Common myeloid progenitor, CD34-positive (primary cell): Measurements from ENCODE around the gene CDC42BPA.
A peak's percentile ranks its signal among the peaks of the same experiment; 100 is the strongest.
"Not testable (repeated sequence)": the region's sequence is repeated elsewhere in the genome, so short reads cannot be mapped to it uniquely, and the experiment has no call there.

Experiments used
- CTCF ChIA-PET: fragments of 350-600 bp; sonication (Branson Sonifier 250); formaldehyde crosslinking; loops from one replicate; lab custom pipeline; 2021; ENCODE audit warnings: antibody characterized with exemption; lab: Charles Lee
- POLR2A ChIA-PET: fragments of 350-600 bp; sonication (Branson Sonifier 250); formaldehyde crosslinking; loops from one replicate; lab custom pipeline; 2021; ENCODE audit warnings: antibody characterized with exemption; lab: Charles Lee
- DNase-seq, 3 donors: peaks; one replicate each; pipeline versions ENCODE4 v3.0.0 to v3.0.0-alpha.2; 2013
- H3K27ac ChIP-seq, 2 experiments: 1 replicate in 1 of 2; 2 replicates in 1 of 2; pipeline ENCODE4 v1.7.0; 2013; ENCODE audit warnings: inconsistent platforms in 2 of 2, low read length in 2 of 2, mild to moderate bottlenecking in 2 of 2, low read depth in 1 of 2, moderate library complexity in 1 of 2; ENCODE audit not compliant: severe bottlenecking in 2 of 2, insufficient read depth in 1 of 2, poor library complexity in 1 of 2
- H3K27me3 ChIP-seq, 5 experiments: replicated peaks in 2 of 5; 1 replicate in 3 of 5; 2 replicates in 2 of 5; pipeline versions ENCODE4 v1.6.1 to v1.7.0; 2013; ENCODE audit warnings: low read length in 4 of 5, mild to moderate bottlenecking in 2 of 5, moderate library complexity in 2 of 5, inconsistent platforms in 1 of 5; ENCODE audit not compliant: insufficient read depth in 5 of 5, control insufficient read depth in 4 of 5
- H3K36me3 ChIP-seq, 4 experiments: 1 replicate in 2 of 4; 2 replicates in 2 of 4; pipeline versions ENCODE4 v1.6.1 to v1.7.0; 2013; ENCODE audit warnings: low read length in 3 of 4, control low read depth in 1 of 4, mild to moderate bottlenecking in 1 of 4; ENCODE audit not compliant: control insufficient read depth in 4 of 4, insufficient read depth in 4 of 4
- H3K4me1 ChIP-seq, 4 experiments: 1 replicate in 3 of 4; 2 replicates in 1 of 4; pipeline versions ENCODE4 v1.6.1 to v1.7.1; 2013; ENCODE audit warnings: low read length in 3 of 4, mild to moderate bottlenecking in 3 of 4, control low read depth in 1 of 4, inconsistent platforms in 1 of 4, moderate library complexity in 1 of 4; ENCODE audit not compliant: control insufficient read depth in 4 of 4, insufficient read depth in 4 of 4; ENCODE audit errors: control extremely low read depth in 1 of 4
- H3K4me3 ChIP-seq, 7 experiments: 1 replicate in 4 of 7; 2 replicates in 3 of 7; pipeline versions ENCODE4 v1.5.1 to v1.7.0; 2013; ENCODE audit warnings: mild to moderate bottlenecking in 7 of 7, low read length in 6 of 7, moderate library complexity in 6 of 7, inconsistent platforms in 2 of 7, low read depth in 2 of 7, control low read depth in 1 of 7; ENCODE audit not compliant: insufficient read depth in 4 of 7, control insufficient read depth in 1 of 7; ENCODE audit errors: extremely low read depth in 1 of 7
- H3K9me3 ChIP-seq, 5 experiments: 1 replicate in 4 of 5; 2 replicates in 1 of 5; pipeline versions ENCODE4 v1.6.1 to v1.7.1; 2013; ENCODE audit warnings: low read length in 4 of 5, mild to moderate bottlenecking in 2 of 5, inconsistent platforms in 1 of 5, low read depth in 1 of 5, moderate library complexity in 1 of 5; ENCODE audit not compliant: control insufficient read depth in 4 of 5, insufficient read depth in 2 of 5; ENCODE audit errors: control extremely low read depth in 1 of 5
- WGBS: methylation state at CpG from one replicate; pipeline ENCODE4 v1.1.5; 2013; ENCODE audit not compliant: insufficient coverage; 5-methylcytosine and 5-hydroxymethylcytosine counted together

The CDC42BPA gene

DNA sequence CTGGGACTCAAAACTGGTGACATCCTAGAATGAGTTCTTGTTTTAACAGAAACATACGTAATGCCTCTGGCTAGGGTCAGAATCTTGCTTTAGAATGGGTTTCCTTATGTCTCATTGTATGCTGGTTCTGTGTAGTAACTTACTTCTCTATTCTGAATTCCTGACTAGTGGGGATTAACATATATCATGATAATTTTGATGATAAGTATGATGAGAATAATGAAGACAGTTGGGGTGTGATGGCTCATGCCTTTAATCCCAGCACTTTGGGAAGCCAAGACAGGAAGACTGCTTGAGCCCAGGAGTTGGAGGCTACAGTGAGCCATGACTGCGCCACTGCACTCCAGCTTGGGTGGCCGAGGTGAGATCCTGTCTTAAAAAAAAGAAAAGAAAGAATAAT is 31.7 kb upstream of the CDC42BPA start:
- POLR2A ChIA-PET, result no interaction called here
- Histone ChIP-seq H3K27ac (no peak overlapping the region), H3K27me3 (peaks cover 0 to 3% (median 0%) of the 10 kb centered on the region in 5 experiments), H3K4me1 (no peaks in the 10 kb centered on the region), H3K9me3 (no peaks in the 10 kb centered on the region), H3K36me3 (no peaks in the 10 kb centered on the region), H3K4me3 (no peak overlapping the region)
- 100% methylated on average over 3 of the region's 3 CpGs for WGBS
- CTCF ChIA-PET, result interaction anchor here (0.9 kb wide), 1 partner anchor 85 kb away, joined by 3 read pairs; no protein-coding TSS in a partner anchor
- DNase-seq, result no peak

DNA sequence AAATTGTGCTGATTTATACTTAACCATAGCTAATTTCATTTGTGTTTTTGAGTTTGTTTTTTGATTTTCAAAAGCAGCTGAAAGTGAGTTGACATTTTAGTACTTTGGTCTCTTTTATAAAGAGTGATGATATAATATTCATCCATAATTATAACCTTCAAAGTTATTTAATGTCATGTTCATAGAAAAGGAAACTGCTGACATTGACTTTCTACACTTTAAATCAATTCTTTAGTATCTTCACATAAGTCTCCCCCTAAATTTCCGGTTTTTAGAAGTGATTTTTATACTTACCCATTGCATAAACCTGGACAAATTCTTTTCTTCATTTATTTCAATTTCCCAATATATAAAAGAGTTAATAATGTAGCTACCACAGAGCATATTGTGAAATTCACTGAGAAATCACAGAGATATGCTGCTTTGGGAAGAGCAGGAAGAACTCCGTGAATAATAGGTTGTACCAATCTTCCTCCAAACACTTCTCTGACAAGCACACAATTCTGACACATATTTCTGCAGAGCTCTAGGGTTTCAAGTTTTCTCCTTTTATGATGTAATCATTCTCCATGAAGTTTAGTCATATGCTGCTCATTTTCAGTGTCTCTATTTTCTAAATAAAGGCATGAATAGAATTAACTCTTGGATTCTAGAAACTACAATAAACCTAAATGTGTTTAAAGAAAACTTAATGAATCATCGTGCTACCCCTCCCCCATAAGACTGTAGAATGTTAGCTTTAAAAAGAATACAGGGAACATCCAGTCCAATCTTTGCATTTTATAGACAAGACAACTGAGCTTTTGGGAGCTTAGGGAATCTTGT is 25.6 kb upstream of the CDC42BPA start:
- Histone ChIP-seq H3K9me3 (peaks cover 0 to 4% (median 0%) of the 10 kb centered on the region in 5 experiments), H3K4me3 (no peak overlapping the region), H3K27me3 (no peaks in the 10 kb centered on the region), H3K36me3 (no peaks in the 10 kb centered on the region), H3K4me1 (no peaks in the 10 kb centered on the region), H3K27ac (no peak overlapping the region)
- 86% methylated on average over 1 of the region's 3 CpGs for WGBS
- CTCF ChIA-PET, result interaction anchor here (0.6 kb wide), 1 partner anchor 720 kb away, joined by 3 read pairs; no protein-coding TSS in a partner anchor
- POLR2A ChIA-PET, result no interaction called here
- DNase-seq, result no peak

DNA sequence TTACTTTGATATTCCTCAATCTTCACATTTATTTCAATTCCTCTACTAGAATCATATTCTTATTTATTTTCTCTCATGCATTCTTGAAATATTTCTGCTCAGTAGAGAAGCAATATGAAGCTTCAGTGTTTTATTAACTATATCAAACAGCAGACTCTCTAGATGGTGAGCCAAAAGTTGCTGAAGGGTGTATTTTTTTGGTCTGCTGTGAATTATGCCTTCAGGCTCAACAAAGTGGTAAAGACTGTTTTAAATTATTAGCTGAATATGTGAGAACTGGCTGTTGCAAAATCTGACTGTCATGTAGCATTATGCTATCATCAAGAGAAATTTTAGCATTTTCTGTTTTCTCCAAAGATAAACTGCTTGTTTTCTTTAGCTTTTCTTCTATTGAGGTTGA is 24.9 kb upstream of the CDC42BPA start:
- H3K27ac ChIP-seq, result no peak overlapping the region
- CTCF ChIA-PET, result interaction anchor here (0.6 kb wide), 1 partner anchor 719 kb away, joined by 3 read pairs; no protein-coding TSS in a partner anchor

DNA sequence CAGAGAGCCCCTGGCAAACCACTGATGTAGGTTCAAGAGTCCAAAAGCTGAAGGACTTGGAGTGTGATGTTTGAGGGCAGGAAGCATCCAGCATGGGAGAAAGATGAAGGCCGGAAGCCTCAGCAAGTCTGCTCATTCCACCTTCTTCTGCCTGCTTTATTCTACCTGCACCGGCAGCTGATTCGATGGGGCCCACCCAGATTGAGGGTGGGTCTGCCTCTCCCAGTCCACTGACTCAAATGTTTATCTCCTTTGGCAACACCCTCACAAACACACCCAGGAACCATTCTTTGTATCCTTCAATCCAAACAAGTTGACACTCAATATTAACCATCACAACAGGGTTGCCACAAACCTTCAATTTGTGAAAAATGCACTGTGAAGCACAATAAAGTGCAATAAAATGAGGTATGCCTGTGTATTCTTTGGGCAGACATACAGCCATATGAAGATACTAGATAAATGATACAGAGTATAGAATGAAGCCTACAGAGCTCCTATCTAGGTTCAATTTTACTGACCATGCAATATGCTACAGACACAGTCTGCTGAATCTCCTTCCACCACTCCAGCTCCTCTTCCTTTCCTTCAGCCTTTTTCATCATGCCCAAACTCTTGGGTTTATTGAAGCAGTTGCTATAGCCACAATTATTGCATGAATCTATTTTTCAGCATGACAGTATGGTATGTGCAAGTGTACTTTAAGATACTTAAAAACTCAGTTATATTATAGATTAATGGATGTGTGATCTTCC is 24.0 kb upstream of the CDC42BPA start:
- H3K9me3 ChIP-seq, result peaks cover 0 to 4% (median 0%) of the 10 kb centered on the region in 5 experiments
- ChIA-PET POLR2A (no interaction called here), CTCF (no interaction called here)
- H3K27me3 ChIP-seq, result no peaks in the 10 kb centered on the region
- H3K4me1 ChIP-seq, result no peaks in the 10 kb centered on the region
- no peak for DNase-seq
- H3K27ac ChIP-seq, result no peak overlapping the region
- H3K36me3 ChIP-seq, result no peaks in the 10 kb centered on the region
- H3K4me3 ChIP-seq, result no peak overlapping the region
- WGBS, result 90% methylated on average over 2 of the region's 3 CpGs

More for the DNA sequence above, 24.9 kb upstream of the CDC42BPA start:
- no peak overlapping the region for H3K4me3 ChIP-seq
- POLR2A ChIA-PET, result no interaction called here
- H3K4me1 ChIP-seq, result no peaks in the 10 kb centered on the region
- H3K36me3 ChIP-seq, result no peaks in the 10 kb centered on the region
- peaks cover 0 to 4% (median 0%) of the 10 kb centered on the region in 5 experiments for H3K9me3 ChIP-seq
- no peak for DNase-seq
- no peaks in the 10 kb centered on the region for H3K27me3 ChIP-seq

DNA sequence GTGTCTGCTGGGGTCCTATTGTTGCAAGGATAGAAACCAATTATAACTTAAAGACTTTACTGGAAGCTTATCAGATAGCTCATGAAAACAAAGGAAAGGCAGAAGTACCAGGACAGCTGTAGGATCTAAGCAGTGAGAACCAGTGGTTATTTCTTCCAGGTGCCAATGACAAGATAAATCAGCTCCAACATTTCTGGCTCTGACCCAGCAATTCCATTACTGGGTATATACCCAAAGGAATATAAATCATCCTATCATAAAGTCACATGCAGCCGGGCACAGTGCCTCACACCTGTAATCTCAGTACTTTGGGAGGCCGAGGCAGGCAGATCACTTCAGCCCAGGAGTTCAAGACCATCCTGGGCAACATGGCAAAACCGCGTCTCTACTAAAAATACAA is 17.8 kb upstream of the CDC42BPA start:
- not testable (repeated sequence) for H3K4me1 ChIP-seq

DNA sequence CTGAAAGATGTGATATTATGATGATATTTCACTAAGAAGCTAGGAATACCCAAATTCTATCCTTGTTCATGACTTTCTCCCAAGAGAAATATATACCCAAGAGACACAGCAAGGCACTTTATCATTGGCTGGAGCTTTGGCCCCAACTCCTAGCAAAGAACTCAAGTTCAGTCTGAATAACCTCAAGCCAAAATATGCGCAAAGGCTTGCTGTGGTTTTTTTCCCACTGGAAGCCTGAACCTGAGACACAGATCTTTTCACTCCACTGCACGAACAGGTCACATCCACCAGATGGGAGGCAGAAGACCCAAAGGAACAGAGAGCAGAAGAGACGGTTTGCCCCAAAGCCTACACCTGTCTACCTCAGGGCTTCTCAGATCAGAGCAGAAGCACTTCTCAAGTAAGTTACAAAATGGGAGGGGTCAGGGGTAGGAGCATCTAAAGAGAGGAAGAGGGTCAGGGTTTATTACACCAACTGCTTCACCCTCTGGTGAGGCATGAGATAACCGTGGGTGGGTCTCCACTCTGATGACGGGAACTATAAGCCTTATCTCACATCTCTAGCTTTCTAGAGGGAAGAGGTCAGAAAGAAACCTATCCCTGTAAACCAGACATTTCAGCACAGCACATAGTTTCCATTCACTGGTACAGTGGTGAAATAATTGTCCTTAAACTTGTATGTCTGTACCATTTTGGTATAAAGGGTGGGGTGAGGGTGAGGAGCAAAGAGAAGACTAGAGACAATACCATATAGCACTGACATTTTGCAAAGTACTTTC is 17.1 kb upstream of the CDC42BPA start:
- H3K36me3 ChIP-seq, result no peaks in the 10 kb centered on the region
- H3K27ac ChIP-seq, result no peak overlapping the region
- no peaks in the 10 kb centered on the region for H3K4me1 ChIP-seq
- no peak overlapping the region for H3K4me3 ChIP-seq
- DNase-seq, result peak in 1 of 3 donors; percentile 26
- H3K9me3 ChIP-seq, result peaks cover 0 to 8% (median 0%) of the 10 kb centered on the region in 5 experiments
- CTCF ChIA-PET, result interaction anchor here (0.6 kb wide), 1 partner anchor 286 kb away, joined by 3 read pairs; no protein-coding TSS in a partner anchor
- POLR2A ChIA-PET, result no interaction called here
- WGBS, result 90% methylated on average over 2 of the region's 5 CpGs
- no peaks in the 10 kb centered on the region for H3K27me3 ChIP-seq

More for the DNA sequence above, 17.8 kb upstream of the CDC42BPA start:
- H3K4me3 ChIP-seq, H3K36me3 ChIP-seq, DNase-seq, H3K27me3 ChIP-seq, H3K9me3 ChIP-seq, POLR2A ChIA-PET, CTCF ChIA-PET, H3K27ac ChIP-seq: not testable (repeated sequence)
- WGBS, result 94% methylated on average over 3 of the region's 4 CpGs
